ENCODE data around the gene USP2. TPM values are rescaled to one million over a fixed set of nuclear protein-coding genes. Genes with fewer than 3 reads are reported as not detected.

USP2 gene
- total RNA-seq, 1 donor from 2014 or later, result 3.4 TPM

- Mint-ChIP-seq H3K4me3 (peak overlapping the region; percentile 55), H3K27me3 (ENCODE audit: low read depth) (peaks cover 14% of the 10 kb centered on the region), H3K27ac (ENCODE audit: unreplicated experiment) (peak overlapping the region; percentile 85), H3K4me1 (peaks cover 32% of the 10 kb centered on the region), H3K9me3 (no peaks in the 10 kb centered on the region), H3K36me3 (ENCODE audit: low read depth) (no peaks in the 10 kb centered on the region)
- DNase-seq (ENCODE audit: low read depth, low spot score), result no peak
- TF ChIP-seq CTCF (conservative IDR thresholded peaks at IDR 0.05), result no peak
These were observed 2.5 kb downstream of the USP2 start for GRCh38 chr11:119378851-119379465.

- H3K36me3 Mint-ChIP-seq (ENCODE audit: low read depth), result no peaks in the 10 kb centered on the region
- DNase-seq (ENCODE audit: low read depth, low spot score), result no peak
- peaks cover 34% of the 10 kb centered on the region for H3K4me1 Mint-ChIP-seq
- H3K27me3 Mint-ChIP-seq (ENCODE audit: low read depth), result peaks cover 14% of the 10 kb centered on the region
- H3K9me3 Mint-ChIP-seq, result no peaks in the 10 kb centered on the region
- no peak overlapping the region for H3K27ac Mint-ChIP-seq (ENCODE audit: unreplicated experiment)
- no peak for TF ChIP-seq CTCF (conservative IDR thresholded peaks at IDR 0.05)
- H3K4me3 Mint-ChIP-seq, result no peak overlapping the region
These were observed 3.4 kb downstream of the USP2 start for GRCh38 chr11:119377961-119378667.

GRCh38 chr11:119377112-119377901, 4.2 kb downstream of the USP2 start:
- H3K4me3 Mint-ChIP-seq, result no peak overlapping the region
- H3K9me3 Mint-ChIP-seq, result no peaks in the 10 kb centered on the region
- TF ChIP-seq CTCF (conservative IDR thresholded peaks at IDR 0.05), result no peak
- no peaks in the 10 kb centered on the region for H3K36me3 Mint-ChIP-seq (ENCODE audit: low read depth)
- H3K4me1 Mint-ChIP-seq, result peaks cover 34% of the 10 kb centered on the region
- H3K27ac Mint-ChIP-seq (ENCODE audit: unreplicated experiment), result no peak overlapping the region
- H3K27me3 Mint-ChIP-seq (ENCODE audit: low read depth), result peaks cover 14% of the 10 kb centered on the region
- no peak for DNase-seq (ENCODE audit: low read depth, low spot score)

GRCh38 chr11:119376197-119376847, 5.2 kb downstream of the USP2 start:
- H3K4me3 Mint-ChIP-seq, result peak overlapping the region; percentile 64
- H3K4me1 Mint-ChIP-seq, result peaks cover 42% of the 10 kb centered on the region
- peak overlapping the region; percentile 75 for H3K27ac Mint-ChIP-seq (ENCODE audit: unreplicated experiment)
- H3K9me3 Mint-ChIP-seq, result no peaks in the 10 kb centered on the region
- H3K27me3 Mint-ChIP-seq (ENCODE audit: low read depth), result peaks cover 14% of the 10 kb centered on the region
- no peak for TF ChIP-seq CTCF (conservative IDR thresholded peaks at IDR 0.05)
- DNase-seq (ENCODE audit: low read depth, low spot score), result peak; percentile 37
- H3K36me3 Mint-ChIP-seq (ENCODE audit: low read depth), result no peaks in the 10 kb centered on the region

All from neural crest cell (in vitro differentiated cells).